HG02610 (cell line): ENCODE results near the gene MAN2B2.

Experiments
- ATAC-seq: cut with Tn5 transposase; IDR thresholded peaks from one replicate; pipeline ENCODE4 v1.9.1; 2021; ENCODE audit warnings: mild to moderate bottlenecking, moderate library complexity; ENCODE audit not compliant: unreplicated experiment

MAN2B2 gene

DNA sequence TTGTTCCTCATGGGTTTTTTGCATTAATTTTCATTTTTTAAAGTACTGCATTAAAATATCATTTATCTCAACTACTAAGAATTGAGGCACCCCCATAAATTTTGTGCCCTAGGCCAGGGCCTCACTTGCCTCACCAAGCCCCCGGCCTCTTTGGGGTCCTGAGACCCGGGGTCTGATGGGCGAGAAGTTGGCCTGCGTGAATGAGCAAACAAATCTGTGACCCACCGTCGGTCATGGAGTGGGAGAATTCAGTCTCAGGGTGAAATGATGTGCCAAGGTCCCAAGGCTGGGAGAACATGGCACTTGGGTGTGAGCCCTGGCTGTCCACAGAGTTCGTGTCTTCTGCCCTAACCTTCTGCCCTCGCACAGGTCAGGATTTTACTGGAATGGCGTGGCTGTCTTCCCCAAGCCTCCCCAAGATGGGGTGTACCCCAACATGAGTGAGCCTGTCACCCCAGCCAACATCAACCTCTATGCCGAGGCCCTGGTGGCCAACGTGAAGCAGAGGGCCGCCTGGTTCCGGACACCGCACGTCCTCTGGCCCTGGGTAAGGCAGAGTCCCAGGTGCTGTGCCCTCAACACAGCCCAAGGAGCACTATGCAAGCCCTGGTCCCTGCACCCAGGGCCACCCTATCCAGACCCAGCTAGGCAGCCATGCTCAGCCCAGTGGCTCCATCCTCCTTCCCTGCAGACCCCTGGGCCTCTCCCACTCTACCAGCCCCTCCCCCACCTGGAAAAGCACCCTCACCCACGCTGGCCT lies 18.0 kb downstream of the MAN2B2 start:
- no peak for ATAC-seq

DNA sequence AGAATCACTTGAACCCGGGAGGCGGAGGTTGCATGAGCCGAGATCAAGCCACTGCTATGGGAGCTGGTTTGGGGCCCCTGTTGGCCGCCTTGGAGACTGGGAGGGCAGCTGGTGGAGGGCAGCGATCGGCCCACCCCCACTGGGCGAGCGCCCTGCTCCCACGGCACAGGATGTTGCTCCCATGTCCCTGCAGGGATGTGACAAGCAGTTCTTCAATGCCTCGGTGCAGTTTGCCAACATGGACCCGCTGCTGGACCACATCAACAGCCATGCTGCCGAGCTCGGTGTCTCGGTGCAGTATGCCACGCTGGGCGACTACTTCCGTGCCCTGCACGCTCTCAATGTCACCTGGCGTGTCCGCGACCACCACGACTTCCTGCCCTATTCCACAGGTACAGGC lies 19.4 kb downstream of the MAN2B2 start:
- ATAC-seq: no peak

DNA sequence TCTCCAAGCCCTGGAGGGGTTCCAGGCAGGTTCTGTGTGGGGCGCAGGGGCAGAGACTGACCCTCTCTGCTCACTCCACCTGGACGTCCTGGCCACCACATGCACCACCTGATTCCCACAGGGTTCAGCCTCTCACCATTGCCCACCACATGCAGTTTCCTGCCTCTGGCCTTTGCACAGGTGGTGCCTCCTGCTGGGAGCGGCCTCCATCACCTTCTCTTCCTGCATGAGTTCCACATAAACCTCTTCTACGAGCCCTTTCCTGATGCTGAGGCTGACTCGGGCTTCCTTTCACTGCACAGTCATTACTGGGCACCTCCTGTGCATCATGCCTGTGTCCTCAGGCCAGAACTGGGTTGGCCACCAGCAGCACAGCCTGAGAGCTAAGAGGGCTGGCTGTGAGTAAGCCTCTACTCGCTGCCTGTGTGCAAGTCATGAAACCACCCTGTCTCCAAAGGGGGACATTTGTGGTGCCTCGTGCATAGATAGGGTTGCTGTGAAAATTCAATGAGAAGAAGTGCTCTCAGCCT lies 19.9 kb downstream of the MAN2B2 start:
- no peak for ATAC-seq

DNA sequence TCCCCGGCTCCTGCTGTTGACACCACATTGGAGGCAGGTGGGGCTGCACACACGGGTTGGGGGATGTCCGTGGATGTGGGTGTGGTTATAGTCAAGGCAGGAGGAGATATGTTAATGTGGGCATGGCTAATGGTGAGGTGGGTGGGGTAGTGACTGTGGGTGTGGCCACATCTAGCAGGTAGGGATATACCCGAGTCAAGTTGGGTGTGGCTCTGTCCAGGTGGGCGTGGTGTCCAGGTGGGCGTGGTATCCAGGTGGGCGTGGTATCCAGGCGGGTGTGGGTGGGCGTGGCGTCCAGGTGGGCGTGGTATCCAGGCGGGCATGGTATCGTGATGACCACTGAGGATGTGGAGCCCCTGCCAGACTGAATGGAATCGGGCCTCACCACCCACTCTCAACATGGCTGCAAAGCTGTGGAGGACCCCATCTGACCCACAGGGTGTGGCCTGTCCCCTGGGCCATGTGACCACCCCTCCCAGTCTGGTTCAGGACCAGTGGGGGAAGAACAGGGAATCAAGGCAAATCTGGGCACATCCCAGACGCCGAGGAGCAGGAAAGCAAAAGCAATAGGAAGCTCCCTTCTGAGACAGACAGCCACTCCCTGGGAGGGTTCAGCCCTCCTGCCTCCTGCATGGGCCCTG lies 21.0 kb downstream of the MAN2B2 start:
- ATAC-seq: no peak

DNA sequence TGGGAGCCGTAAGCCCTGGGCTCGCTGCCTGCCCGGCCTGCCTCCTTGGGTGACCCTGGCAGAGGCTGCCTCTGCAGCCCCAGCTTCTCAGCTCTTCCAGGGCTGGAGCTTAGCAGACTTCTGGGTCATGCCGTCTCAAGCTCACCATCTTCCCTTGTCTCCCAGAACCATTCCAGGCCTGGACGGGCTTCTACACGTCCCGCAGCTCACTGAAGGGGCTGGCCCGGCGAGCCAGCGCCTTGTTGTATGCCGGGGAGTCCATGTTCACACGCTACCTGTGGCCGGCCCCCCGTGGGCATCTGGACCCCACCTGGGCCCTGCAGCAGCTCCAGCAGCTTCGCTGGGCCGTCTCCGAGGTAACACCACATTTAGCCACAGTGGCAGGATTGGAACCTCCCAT lies 22.0 kb downstream of the MAN2B2 start:
- ATAC-seq: no peak

DNA sequence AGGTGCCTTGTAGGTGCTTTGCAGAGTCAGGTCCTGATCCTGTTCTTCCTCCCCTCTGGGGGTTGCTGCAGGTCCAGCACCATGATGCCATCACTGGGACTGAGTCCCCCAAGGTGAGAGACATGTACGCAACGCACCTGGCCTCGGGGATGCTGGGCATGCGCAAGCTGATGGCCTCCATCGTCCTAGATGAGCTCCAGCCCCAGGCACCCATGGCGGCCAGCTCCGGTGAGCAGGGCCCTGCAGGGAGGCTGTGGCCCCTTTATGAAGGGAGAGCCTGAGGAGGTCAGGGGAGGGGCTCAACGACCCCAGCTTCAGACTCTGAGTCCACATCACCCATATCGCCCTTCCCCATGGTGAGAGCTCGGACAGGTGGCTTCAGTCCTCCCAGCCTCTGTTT lies 23.1 kb downstream of the MAN2B2 start:
- no peak for ATAC-seq

DNA sequence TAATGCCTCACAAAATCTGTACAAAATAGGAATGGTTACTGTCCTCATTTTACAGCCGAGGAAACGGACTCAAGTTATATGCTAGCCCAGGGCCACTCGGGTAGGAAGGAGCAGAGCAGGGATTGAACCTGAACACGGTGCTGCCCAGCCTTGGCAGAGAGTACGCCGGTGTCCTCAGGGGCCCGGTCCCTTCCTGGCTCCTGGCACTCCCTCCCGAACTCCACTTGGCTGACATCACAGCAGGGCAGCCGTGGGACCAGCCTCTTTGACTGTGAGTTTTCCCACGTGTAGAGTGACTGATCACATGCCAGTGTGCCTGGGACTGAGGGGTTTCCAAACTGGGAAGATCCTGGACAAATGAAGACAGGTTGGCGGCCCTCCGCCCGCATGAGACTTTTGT lies 23.7 kb downstream of the MAN2B2 start:
- ATAC-seq: no peak

DNA sequence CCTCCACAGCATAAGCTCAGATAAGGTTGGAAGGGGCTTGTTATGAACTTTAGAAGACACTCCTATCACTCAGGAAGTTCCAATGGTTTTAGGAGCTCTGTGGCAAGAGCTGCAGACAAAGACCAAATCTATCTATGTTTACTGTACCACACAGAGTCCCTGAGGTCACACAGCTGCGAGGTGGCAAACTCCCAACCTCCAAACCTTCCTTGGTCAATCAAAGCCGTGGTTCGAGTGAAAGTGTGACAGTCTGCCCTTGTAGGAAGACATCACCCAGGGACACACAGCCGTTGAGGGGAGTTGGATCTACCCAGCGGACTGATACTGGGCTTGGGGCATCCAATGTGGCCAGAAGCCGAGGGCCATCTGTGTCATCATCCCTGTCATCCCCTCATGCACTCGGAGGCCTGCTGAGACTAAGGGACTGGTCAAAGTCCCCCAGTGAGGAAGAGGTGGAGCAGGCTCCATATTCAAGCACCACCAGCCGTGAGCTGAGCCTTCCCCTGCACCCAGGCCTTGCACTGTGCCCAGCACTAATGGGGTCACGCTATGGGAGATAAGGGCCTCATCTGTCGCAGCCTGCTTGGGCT lies 26.8 kb downstream of the MAN2B2 start:
- ATAC-seq: no peak

DNA sequence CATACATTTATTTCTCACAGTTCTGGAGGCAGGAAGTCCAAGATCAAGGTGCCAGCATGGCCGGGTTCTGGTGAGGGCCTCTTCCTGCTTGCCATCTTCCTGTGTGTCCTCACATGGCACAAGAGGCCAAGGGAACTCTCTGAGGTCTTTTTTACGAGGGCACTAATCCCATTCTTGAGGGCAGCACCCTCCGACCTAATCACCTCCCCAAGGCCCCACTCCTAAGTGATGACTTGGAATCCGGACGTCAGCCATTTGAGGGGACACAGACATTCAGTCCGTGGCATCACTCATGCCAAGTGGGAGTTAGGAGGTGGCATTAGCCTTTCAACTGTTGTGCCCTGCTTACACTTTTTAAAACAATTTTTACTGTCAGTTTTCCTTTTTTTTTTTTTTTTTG lies 27.3 kb downstream of the MAN2B2 start:
- ATAC-seq: no peak

DNA sequence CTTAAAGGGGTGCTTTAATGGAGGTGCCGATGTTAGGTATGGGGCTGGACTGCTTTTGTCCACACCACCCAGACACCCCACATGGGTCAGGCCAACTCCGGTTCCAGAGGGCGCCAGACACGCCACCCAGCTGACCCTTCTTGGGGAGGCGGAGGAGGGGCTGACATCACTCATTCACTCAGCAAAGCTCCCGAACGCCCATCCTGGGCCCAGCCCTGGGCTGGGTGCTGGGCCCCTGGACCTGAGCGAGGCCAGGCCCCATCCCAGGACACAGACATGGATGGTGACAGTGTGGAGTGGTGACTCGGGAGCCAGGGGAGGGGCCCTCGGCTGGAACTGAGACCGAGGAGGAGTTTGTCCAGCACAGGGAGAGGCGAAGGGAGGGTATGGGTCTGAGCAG lies 28.1 kb downstream of the MAN2B2 start:
- ATAC-seq: no peak

DNA sequence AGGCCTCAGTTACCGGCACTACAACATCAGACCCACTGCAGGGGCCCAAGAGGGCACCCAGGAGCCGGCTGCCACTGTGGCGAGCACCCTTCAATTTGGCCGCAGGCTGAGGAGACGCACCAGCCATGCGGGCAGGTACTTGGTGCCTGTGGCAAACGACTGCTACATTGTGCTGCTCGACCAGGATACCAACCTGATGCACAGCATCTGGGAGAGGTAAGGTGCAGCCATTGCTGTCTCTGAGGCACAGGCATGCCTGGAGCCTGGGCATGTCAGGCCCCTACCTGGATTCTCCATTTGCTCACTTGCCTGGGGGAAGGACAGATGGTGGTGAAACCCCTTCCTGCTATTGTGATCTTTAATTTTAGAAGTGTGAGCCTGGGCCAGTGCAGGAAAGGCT lies 30.1 kb downstream of the MAN2B2 start:
- no peak for ATAC-seq

DNA sequence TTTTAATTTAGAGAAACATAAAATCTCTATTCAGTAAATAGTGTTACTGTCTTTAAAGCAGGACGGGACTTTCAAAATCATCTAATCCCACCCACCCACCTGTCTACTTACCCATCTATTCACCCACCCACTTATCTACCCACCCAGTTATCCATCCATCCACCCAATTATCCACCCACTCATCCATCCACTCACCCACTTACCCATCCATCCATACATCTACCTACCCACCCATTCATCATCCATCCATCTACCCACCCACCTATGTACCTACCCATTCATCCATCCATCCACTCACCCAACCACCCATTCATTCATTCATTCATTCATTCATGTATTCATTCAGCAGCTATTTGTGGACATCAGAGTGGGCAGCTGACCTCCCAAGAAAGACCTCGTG lies 30.6 kb downstream of the MAN2B2 start:
- ATAC-seq: no peak

DNA sequence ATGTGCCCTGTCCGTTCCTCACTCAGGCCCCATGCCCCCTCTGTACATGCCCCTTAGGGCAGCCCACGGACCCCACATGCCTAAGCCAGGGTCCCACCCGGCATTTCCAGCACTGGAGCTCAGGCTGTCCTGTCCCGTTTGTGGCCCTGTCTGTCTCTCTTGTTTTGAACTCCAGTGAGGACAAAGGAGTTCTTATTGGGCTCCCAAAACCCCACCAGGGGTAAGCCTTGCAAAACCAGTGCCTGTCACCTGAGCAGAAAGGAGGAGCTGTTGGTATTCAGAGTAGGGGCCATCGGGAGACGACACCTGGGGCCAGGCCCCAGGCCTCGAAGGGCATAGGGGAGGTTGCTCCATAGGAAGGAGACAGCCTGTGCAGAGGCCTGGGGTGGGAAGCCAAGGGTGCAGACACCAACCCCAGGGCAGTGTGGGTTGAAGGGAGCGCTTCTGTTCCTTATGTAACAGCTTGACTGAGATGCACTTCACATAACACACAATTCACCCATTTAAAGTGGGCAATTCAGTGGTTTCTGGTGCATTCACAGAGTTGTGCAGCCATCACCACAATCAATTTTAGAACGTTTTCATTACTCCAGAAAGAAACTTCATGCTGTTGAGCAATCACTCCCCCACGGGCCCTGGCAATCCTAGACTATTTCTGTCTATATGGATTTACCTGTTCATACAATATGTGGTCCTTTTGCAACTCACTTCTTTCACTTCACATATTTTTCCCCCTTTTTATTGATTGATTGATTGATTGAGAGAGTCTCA lies 31.7 kb downstream of the MAN2B2 start:
- no peak for ATAC-seq

DNA sequence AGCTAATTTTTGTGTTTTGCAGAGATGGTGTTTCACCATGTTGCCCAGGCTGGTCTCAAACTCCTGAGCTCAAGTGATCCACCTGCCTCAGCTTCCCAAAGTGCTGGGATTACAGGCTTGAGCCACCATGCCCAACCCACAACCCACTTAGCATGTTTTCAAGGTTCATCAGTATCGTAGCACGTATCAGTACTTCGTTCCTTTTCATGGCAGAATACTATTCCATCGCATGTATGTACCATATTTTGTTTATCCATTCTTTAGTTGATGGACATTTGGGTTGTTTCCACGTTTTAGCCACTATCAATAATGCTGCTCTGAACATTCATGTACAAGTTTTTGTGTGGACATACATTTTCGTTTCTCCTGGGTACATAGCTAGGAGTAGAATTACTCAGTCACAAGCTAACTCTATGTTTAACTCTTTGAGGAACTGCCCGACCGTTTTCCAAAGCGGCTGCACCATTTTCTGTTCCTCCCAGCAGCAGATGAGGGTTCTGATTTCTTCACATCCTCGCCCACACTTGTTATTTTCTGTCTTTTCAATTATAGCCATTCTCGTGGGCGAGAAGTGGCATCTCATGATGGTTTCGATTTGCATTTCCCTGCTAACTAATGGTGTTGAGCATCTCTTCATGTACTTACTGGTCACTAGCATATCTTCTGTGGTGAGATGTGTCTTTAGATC lies 32.5 kb downstream of the MAN2B2 start:
- ATAC-seq: no peak

DNA sequence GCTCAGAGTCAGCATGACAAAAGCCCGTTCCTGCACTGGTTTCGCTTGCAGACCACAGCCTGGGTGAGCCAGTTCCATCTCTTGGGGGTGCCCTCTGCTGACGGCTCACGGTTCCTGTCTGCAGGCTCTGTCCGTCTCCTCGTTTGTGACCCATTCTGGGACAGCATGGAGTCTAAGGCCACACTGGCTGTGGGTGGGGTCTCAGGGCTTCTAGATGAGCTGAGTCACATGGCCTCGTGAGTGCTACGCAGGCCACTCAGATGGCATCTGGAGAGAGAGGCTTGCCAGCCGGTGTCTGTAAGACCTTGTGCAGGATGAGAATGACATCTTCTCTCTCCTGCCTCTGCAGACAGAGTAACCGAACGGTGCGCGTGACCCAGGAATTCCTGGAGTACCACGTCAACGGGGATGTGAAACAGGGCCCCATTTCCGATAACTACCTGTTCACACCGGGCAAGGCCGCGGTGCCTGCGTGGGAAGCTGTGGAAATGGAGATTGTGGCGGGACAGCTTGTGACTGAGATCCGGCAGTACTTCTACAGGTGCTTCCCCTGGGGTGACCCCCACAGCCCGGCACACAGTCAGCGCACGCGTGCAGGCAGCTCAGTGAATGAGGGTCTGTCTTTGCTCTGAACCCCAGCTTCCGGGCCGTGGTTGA lies 33.9 kb downstream of the MAN2B2 start:
- no peak for ATAC-seq

DNA sequence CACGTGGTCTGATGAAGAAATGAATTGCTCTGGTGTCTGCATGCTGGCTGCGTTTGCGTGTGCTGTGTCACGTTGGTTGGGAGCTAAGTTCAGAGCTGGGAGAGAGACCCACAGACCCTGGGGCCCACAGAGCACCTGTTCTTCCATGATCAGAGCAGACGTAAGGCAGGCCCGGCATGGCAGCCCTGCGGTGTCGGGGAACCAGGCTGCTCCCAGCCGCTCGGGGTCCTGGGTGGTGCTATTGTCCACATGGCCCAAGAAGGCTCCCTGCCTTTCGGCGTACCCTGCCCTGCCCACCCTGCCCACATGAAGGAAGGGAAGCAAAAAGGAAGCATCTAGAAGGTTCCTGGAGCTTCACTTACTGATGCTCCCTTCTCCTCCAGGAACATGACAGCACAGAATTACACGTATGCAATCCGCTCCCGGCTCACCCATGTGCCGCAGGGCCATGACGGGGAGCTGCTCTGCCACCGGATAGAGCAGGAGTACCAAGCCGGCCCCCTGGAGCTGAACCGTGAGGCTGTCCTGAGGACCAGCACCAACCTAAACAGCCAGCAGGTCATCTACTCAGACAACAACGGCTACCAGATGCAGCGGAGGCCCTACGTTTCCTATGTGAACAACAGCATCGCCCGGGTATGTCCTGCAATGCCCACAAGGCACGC lies 34.6 kb downstream of the MAN2B2 start:
- no peak for ATAC-seq

DNA sequence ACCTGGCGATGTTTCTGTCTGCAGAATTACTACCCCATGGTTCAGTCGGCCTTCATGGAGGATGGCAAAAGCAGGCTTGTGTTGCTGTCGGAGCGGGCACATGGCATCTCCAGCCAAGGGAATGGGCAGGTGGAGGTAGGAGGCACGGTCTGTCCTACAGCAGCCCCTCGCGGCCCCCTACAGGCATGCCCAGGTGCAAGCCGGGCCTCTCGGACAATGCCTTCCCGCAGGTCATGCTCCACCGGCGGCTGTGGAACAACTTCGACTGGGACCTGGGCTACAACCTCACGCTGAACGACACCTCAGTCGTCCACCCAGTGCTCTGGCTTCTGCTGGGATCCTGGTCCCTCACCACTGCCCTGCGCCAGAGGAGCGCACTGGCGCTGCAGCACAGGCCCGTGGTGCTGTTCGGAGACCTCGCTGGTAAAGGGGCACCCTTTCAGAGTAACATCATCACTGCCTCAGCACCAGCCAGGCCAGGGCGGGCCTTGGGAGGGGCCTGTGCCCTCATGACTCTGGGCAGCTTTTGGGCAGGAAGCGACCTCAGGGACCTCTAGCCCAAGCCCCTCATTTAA lies 36.0 kb downstream of the MAN2B2 start:
- no peak for ATAC-seq

DNA sequence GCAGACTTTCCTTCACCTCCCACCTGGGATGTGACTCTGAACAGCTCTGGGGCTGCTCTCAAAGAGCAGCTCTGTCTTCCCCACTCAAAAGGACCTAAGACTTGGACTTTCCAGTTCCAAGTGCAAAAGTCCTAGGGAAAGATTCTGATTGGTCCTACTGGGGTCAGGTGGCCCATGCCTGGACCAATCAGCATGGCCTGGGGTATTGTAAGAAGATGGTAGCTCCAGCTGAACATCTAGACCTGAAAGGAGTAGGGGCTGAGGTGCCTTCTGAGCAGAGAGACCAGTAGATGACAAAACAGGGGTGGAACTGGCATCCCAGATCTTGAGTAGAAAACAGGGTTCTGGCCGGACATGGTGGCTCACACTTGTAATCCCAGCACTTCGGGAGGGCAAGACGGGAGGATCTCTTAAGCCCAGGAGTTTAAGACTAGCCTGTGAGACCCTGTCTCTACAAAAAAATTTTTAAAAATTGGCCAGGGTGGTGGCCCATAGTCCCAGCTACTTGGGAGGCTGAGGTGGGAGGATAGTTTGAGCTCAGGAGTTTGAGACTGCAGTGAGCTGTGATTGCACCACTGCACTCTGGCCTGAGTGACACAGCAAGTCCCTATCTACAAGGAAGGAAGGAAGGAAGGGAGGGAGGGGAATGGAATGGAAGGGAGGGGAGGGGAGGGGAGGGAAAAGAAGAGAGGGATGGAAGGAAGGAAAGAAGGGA lies 38.1 kb downstream of the MAN2B2 start:
- ATAC-seq: no peak
